ENCODE data around the gene PMM1. TPM values are rescaled to one million over a fixed set of nuclear protein-coding genes. Genes with fewer than 3 reads are reported as not detected.
A peak's percentile ranks its signal among the peaks of the same experiment; 100 is the strongest.
"Not testable (repeated sequence)": the region's sequence is repeated elsewhere in the genome, so short reads cannot be mapped to it uniquely, and the experiment has no call there.

Gene PMM1
- total RNA-seq (10 to 100 TPM; 31.7 to 32.9 TPM), polyA plus RNA-seq (10 to 100 TPM; 32.0 to 45.7 TPM)

DNA sequence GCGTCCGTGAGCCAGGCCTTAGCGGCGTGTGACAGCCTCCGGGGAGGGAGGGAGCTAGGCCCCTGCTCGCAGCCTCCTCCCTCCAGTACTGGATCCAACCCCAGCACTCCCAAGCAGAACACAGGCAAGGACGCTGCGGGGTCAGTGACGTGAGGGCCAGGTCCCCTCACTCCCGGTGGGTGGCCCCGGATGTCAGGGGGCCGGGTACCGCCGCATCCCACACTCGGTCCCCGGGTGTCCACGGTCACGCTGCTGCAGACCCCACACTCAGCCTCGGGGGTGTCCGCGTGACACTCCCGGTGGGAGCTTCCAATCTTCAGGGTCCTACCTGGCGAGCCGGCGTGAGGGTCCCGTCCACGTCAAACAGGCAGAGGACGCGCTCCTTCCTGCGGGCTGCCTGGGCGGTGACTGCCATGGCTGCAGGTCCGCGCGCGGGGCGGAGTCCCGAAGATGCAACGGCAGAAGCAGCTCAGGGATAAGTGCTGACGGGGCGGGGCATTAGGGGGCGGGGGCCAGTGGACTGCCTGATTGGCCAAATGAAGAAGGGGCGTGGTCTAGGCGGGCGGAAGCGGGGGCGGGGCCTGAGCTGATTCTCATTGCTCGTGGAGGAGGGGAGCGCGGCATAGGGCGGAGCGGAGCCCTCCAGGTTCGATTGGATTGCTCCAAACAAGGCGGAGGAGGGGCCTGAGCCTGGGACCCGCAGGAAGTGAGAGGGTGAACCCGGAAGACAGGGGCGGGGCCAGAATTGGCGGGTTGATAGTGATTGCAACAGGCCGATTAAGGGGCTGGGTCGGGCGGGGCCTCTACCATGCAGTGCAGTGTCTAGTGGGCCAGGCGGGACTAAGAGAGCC is at the start of gene PMM1:
TSS of gene PMM1 (minus strand) at position 450 of the 851 bp plus-strand sequence. CDS start at position 415, 35 bp downstream.
- H3K4me1 Mint-ChIP-seq, result peaks cover 5 to 27% (median 17%) of the 10 kb centered on the region in 4 donors
- no peaks in the 10 kb centered on the region for H3K27me3 ChIP-seq (ENCODE audit: insufficient read depth, low read length)
- ChIA-PET CTCF (ENCODE audit: partially characterized antibody) (interaction anchor here (0.6 to 2.1 kb wide), 8 partner anchors 8 to 351 kb away, joined by 3 to 9 read pairs (median 4); partner anchors contain the start of genes DESI1, TEF and XRCC6), POLR2A (ENCODE audit: partially characterized antibody) (interaction anchor here (0.9 to 4.8 kb wide), 20 partner anchors 9 to 638 kb away, joined by 3 to 74 read pairs (median 8); partner anchors contain the start of genes ACO2, CCDC134, DESI1 and PHF5A)
- DNase-seq, result peak; percentile 100
- intact Hi-C loops (cut with micrococcal nuclease), result loop anchor here (1.0 to 10.0 kb wide), 5 partner anchors 32 to 208 kb away; partner anchors contain the start of genes DESI1, PHF5A, POLR3H and TEF
- H3K4me3 ChIP-seq (ENCODE audit: low read length in 2 of 2), result peak within 1 kb of the TSS; percentile 84 to 89
- peak within 1 kb of the TSS; percentile 92 to 97 (median 94) for H3K4me3 Mint-ChIP-seq
- H3K27ac Mint-ChIP-seq, result peak within 1 kb of the TSS; percentile 38 to 94 (median 90)
- peak within 1 kb of the TSS; percentile 60 for H3K27ac ChIP-seq (ENCODE audit: low read depth, low read length)
- no peaks in the 10 kb centered on the region for H3K27me3 Mint-ChIP-seq
- no peaks in the 10 kb centered on the region for H3K9me3 ChIP-seq (ENCODE audit: control insufficient read depth in 1 of 2, low read length in 2 of 2)
- H3K9me3 Mint-ChIP-seq, result no peaks in the 10 kb centered on the region
- peaks cover 10% of the 10 kb centered on the region for H3K4me1 ChIP-seq (ENCODE audit: insufficient read depth, low read length)
- peaks cover under 1% of the 10 kb centered on the region for H3K36me3 ChIP-seq (ENCODE audit: insufficient read depth, low read length)
- peaks cover 0 to 13% of the 10 kb centered on the region in 2 donors for H3K36me3 Mint-ChIP-seq

DNA sequence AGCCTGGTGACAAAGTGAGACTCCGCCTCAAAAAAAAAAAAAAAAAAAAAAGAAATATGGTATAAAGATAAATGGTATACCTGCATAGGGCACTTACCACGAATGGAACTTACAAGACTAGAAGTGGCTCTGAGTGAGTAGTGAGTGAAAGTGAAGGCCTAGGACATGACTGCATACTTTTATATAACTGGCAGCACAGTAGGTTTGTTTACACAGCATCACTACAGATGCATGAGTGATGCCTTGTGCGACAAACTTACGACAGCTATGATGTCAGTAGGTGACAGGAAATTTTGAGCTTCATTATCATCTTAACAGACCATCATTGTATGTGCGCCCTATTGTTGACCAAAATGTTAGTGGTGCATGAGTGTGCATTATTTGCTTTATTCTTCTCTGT is 49.1 kb upstream of the PMM1 start:
- DNase-seq, result no peak
- Mint-ChIP-seq H3K4me3 (peak overlapping the region in 1 of 8 donors; percentile 12), H3K9me3 (no peaks in the 10 kb centered on the region), H3K36me3 (peaks cover 38 to 76% of the 10 kb centered on the region in 2 donors), H3K27ac (peak overlapping the region in 2 of 7 donors; percentile 36 to 77), H3K4me1 (peaks cover 1 to 14% (median 7%) of the 10 kb centered on the region in 4 donors), H3K27me3 (no peaks in the 10 kb centered on the region)
- intact Hi-C loops (cut with micrococcal nuclease), result no loop called here
- Histone ChIP-seq H3K4me1 (ENCODE audit: insufficient read depth, low read length) (no peaks in the 10 kb centered on the region), H3K9me3 (ENCODE audit: control insufficient read depth in 1 of 2, low read length in 2 of 2) (no peaks in the 10 kb centered on the region), H3K36me3 (ENCODE audit: insufficient read depth, low read length) (peaks cover 69% of the 10 kb centered on the region), H3K27me3 (ENCODE audit: insufficient read depth, low read length) (no peaks in the 10 kb centered on the region), H3K27ac (ENCODE audit: low read depth, low read length) (no peak overlapping the region), H3K4me3 (ENCODE audit: low read length in 2 of 2) (no peak overlapping the region)
- ChIA-PET POLR2A (ENCODE audit: partially characterized antibody) (interaction anchor here (0.8 to 1.5 kb wide), 2 partner anchors 10 to 18 kb away, joined by 3 read pairs; partner anchors contain the start of genes DESI1 and XRCC6), CTCF (ENCODE audit: partially characterized antibody) (interaction anchor here (0.5 kb wide), 1 partner anchor 286 kb away, joined by 5 read pairs; no protein-coding TSS in a partner anchor)

DNA sequence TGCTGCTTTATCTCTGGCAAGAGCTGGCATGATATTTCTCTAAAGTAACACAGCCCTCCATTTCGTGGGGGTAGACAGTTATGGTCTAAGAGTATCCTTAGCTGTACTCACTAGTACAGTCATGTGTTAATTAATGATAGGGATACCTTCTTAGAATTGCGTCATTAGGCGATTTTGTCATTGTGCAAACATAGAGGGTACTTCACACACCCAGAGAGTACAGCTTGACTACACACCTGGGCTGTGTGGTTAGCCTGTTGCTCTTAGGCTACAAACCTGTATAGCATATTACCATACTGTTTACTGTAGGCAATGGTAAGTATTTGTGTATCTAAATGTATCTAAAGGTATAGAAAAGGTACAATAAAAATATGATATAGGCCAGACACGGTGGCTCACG is 48.5 kb upstream of the PMM1 start:
- no peak for DNase-seq
- Mint-ChIP-seq H3K4me1 (peaks cover 1 to 14% (median 7%) of the 10 kb centered on the region in 4 donors), H3K27ac (no peak overlapping the region), H3K4me3 (no peak overlapping the region), H3K36me3 (peaks cover 38 to 81% of the 10 kb centered on the region in 2 donors), H3K9me3 (no peaks in the 10 kb centered on the region), H3K27me3 (no peaks in the 10 kb centered on the region)
- H3K27ac ChIP-seq (ENCODE audit: low read depth, low read length), result no peak overlapping the region
- no peak overlapping the region for H3K4me3 ChIP-seq (ENCODE audit: low read length in 2 of 2)
- no peaks in the 10 kb centered on the region for H3K9me3 ChIP-seq (ENCODE audit: control insufficient read depth in 1 of 2, low read length in 2 of 2)
- POLR2A ChIA-PET (ENCODE audit: partially characterized antibody), result interaction anchor here (0.8 to 1.5 kb wide), 2 partner anchors 10 to 17 kb away, joined by 3 read pairs; partner anchors contain the start of genes DESI1 and XRCC6
- peaks cover 69% of the 10 kb centered on the region for H3K36me3 ChIP-seq (ENCODE audit: insufficient read depth, low read length)
- CTCF ChIA-PET (ENCODE audit: partially characterized antibody), result interaction anchor here (0.5 to 1.2 kb wide), 2 partner anchors 11 to 287 kb away, joined by 4 to 5 read pairs; no protein-coding TSS in a partner anchor
- intact Hi-C loops (cut with micrococcal nuclease), result no loop called here
- no peaks in the 10 kb centered on the region for H3K4me1 ChIP-seq (ENCODE audit: insufficient read depth, low read length)
- H3K27me3 ChIP-seq (ENCODE audit: insufficient read depth, low read length), result no peaks in the 10 kb centered on the region

DNA sequence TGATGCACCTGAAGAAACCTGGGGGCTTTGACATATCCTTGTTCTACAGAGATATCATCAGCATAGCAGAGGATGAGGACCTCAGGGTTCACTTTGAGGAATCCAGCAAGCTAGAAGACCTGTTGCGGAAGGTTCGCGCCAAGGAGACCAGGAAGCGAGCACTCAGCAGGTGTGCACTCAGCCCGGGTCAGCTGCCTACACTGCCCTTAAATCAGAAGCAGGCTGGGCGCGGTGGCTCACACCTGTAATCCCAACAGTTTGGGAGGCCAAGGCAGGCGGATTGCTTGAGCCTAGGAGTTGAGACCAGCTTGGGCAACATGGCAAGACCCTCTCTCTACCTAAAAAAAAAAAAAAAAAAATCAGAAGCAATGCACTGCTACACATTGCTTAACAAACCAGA is 48.0 kb upstream of the PMM1 start:
- H3K27ac Mint-ChIP-seq; H3K4me1 ChIP-seq (ENCODE audit: insufficient read depth, low read length); H3K4me3 Mint-ChIP-seq; H3K27me3 Mint-ChIP-seq; H3K27me3 ChIP-seq (ENCODE audit: insufficient read depth, low read length); H3K27ac ChIP-seq (ENCODE audit: low read depth, low read length); H3K9me3 ChIP-seq (ENCODE audit: control insufficient read depth in 1 of 2, low read length in 2 of 2); H3K4me3 ChIP-seq (ENCODE audit: low read length in 2 of 2); intact Hi-C loops (cut with micrococcal nuclease); H3K9me3 Mint-ChIP-seq; DNase-seq: not testable (repeated sequence)
- peaks cover 1 to 14% (median 7%) of the 10 kb centered on the region in 4 donors for H3K4me1 Mint-ChIP-seq
- H3K36me3 ChIP-seq (ENCODE audit: insufficient read depth, low read length), result peaks cover 66% of the 10 kb centered on the region
- ChIA-PET POLR2A (ENCODE audit: partially characterized antibody) (interaction anchor here (1.6 kb wide), 1 partner anchor 163 kb away, joined by 3 read pairs; the partner anchor contains the start of gene CCDC134), CTCF (ENCODE audit: partially characterized antibody) (interaction anchor here (1.2 to 2.4 kb wide), 2 partner anchors 11 to 29 kb away, joined by 4 to 5 read pairs; no protein-coding TSS in a partner anchor)
- H3K36me3 Mint-ChIP-seq, result peaks cover 34 to 78% of the 10 kb centered on the region in 2 donors

DNA sequence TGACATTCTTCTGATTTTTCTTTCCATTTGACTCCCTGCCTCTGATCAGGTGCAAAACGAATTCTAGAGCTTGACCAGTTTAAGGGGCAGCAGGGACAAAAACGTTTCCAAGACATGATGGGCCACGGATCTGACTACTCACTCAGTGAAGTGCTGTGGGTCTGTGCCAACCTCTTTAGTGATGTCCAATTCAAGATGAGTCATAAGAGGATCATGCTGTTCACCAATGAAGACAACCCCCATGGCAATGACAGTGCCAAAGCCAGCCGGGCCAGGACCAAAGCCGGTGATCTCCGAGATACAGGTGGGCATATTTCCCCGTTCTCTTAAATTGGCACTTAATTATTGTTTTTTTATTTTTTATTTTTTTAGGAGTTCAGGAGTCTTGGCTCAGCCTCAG is 46.8 kb upstream of the PMM1 start:
- POLR2A ChIA-PET (ENCODE audit: partially characterized antibody), result interaction anchor here (1.6 kb wide), 1 partner anchor 164 kb away, joined by 3 read pairs; the partner anchor contains the start of gene CCDC134
- Histone ChIP-seq H3K4me3 (ENCODE audit: low read length in 2 of 2) (no peak overlapping the region), H3K9me3 (ENCODE audit: control insufficient read depth in 1 of 2, low read length in 2 of 2) (no peaks in the 10 kb centered on the region), H3K36me3 (ENCODE audit: insufficient read depth, low read length) (peaks cover 55% of the 10 kb centered on the region), H3K27ac (ENCODE audit: low read depth, low read length) (no peak overlapping the region), H3K27me3 (ENCODE audit: insufficient read depth, low read length) (no peaks in the 10 kb centered on the region), H3K4me1 (ENCODE audit: insufficient read depth, low read length) (no peaks in the 10 kb centered on the region)
- Mint-ChIP-seq H3K4me3 (no peak overlapping the region), H3K27ac (no peak overlapping the region), H3K27me3 (no peaks in the 10 kb centered on the region), H3K9me3 (no peaks in the 10 kb centered on the region), H3K4me1 (peaks cover 1 to 12% (median 4%) of the 10 kb centered on the region in 4 donors), H3K36me3 (peaks cover 27 to 73% of the 10 kb centered on the region in 2 donors)
- no peak for DNase-seq
- CTCF ChIA-PET (ENCODE audit: partially characterized antibody), result interaction anchor here (2.4 kb wide), 1 partner anchor 30 kb away, joined by 5 read pairs; no protein-coding TSS in a partner anchor
- intact Hi-C loops (cut with micrococcal nuclease), result no loop called here

DNA sequence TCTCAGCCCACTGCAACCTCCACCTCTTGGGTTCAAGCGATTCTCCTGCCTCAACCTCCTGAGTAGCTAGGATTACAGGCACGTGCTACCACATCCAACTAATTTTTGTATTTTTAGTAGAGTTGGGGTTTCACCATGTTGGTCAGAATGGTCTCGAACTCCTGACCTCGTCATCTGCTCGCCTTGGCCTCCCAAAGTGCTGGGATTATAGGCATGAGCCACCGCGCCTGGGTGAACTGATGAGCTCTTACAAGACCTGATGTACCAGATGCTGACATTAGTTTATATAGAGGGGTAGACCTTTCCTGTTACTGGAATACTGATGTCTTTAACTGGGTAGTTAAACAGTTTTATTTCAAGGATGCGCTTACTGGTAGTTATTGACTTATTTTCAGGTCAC is 45.0 kb upstream of the PMM1 start:
- ChIA-PET CTCF (ENCODE audit: partially characterized antibody) (interaction anchor here (0.8 kb wide), 1 partner anchor 32 kb away, joined by 3 read pairs; no protein-coding TSS in a partner anchor), POLR2A (ENCODE audit: partially characterized antibody) (interaction anchor here (1.7 kb wide), 1 partner anchor 13 kb away, joined by 4 read pairs; the partner anchor contains the start of gene XRCC6)
- peaks cover 44% of the 10 kb centered on the region for H3K36me3 ChIP-seq (ENCODE audit: insufficient read depth, low read length)
- H3K4me1 ChIP-seq (ENCODE audit: insufficient read depth, low read length); H3K4me3 ChIP-seq (ENCODE audit: low read length in 2 of 2); intact Hi-C loops (cut with micrococcal nuclease); H3K27me3 Mint-ChIP-seq; DNase-seq; H3K27ac ChIP-seq (ENCODE audit: low read depth, low read length); H3K4me3 Mint-ChIP-seq; H3K9me3 Mint-ChIP-seq; H3K27me3 ChIP-seq (ENCODE audit: insufficient read depth, low read length); H3K9me3 ChIP-seq (ENCODE audit: control insufficient read depth in 1 of 2, low read length in 2 of 2): not testable (repeated sequence)
- H3K4me1 Mint-ChIP-seq, result peaks cover 0 to 12% (median 4%) of the 10 kb centered on the region in 4 donors
- peak overlapping the region in 1 of 7 donors; percentile 47 for H3K27ac Mint-ChIP-seq
- peaks cover 32 to 68% of the 10 kb centered on the region in 2 donors for H3K36me3 Mint-ChIP-seq

DNA sequence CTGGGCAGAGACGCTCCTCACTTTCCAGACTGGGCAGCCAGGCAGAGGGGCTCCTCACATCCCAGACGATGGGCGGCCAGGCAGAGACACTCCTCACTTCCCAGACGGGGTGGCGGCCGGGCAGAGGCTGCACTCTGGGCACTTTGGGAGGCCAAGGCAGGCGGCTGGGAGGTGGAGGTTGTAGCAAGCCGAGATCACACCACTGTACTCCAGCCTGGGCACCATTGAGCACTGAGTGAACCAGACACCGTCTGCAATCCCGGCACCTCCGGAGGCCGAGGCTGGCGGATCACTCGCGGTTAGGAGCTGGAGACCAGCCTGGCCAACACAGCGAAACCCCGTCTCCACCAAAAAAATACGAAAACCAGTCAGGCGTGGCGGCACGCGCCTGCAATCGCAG is 42.0 kb upstream of the PMM1 start:
- H3K9me3 ChIP-seq (ENCODE audit: control insufficient read depth in 1 of 2, low read length in 2 of 2); POLR2A ChIA-PET (ENCODE audit: partially characterized antibody); H3K27ac ChIP-seq (ENCODE audit: low read depth, low read length); H3K27ac Mint-ChIP-seq; DNase-seq; H3K4me3 ChIP-seq (ENCODE audit: low read length in 2 of 2); CTCF ChIA-PET (ENCODE audit: partially characterized antibody); H3K27me3 ChIP-seq (ENCODE audit: insufficient read depth, low read length); H3K27me3 Mint-ChIP-seq; intact Hi-C loops (cut with micrococcal nuclease); H3K9me3 Mint-ChIP-seq; H3K4me3 Mint-ChIP-seq; H3K4me1 ChIP-seq (ENCODE audit: insufficient read depth, low read length): not testable (repeated sequence)
- Mint-ChIP-seq H3K4me1 (peaks cover 2 to 20% (median 10%) of the 10 kb centered on the region in 4 donors), H3K36me3 (peaks cover 45 to 74% of the 10 kb centered on the region in 2 donors)
- peaks cover 43% of the 10 kb centered on the region for H3K36me3 ChIP-seq (ENCODE audit: insufficient read depth, low read length)
